K562 (cell line): ENCODE data around the gene SLC7A10. TPM values are rescaled to one million over a fixed set of nuclear protein-coding genes. Genes with fewer than 3 reads are reported as not detected.

Experiments used
- ATAC-seq: fragments of 200-7000 bp; cut with Tn5 transposase; 3 replicates; pipeline ENCODE4 v1.9.1; 2020; ENCODE audit warnings: moderate library complexity
- BruUV-seq: library from RNA; stranded (reverse); fragments of 400-500 nt; replicated peaks from 2 replicates; lab custom pipeline; 2021; lab: Mats Ljungman, UMichigan
- CTCF ChIA-PET: fragments of 300-600 bp; formaldehyde crosslinking; extraction: SDS; loops from one replicate; lab custom pipeline; 2021; ENCODE audit warnings: low intra/inter-chr PET ratio; lab: Yijun Ruan, JAX
- POLR2A ChIA-PET: fragments of 300-600, 350-650 bp; sonication (Branson Sonifier 250); formaldehyde crosslinking; extraction: SDS; loops from one replicate; lab custom pipeline; 2021; ENCODE audit warnings: antibody characterized with exemption, inconsistent platforms; lab: Yijun Ruan, JAX
- DNase-seq, 4 experiments: peaks; one replicate each; pipeline versions ENCODE4 v3.0.0 to v3.0.0-alpha.2; 2011 to 2018; ENCODE audit warnings: low spot score in 3 of 4, mixed read lengths in 3 of 4; ENCODE audit errors: extremely low read depth in 1 of 4
- FAIRE-seq: peaks from 2 replicates; lab custom pipeline; 2011; peaks lifted over from hg19 to GRCh38; lab: Jason Lieb, UNC
- H2AFZ ChIP-seq: 2 replicates; pipeline ENCODE4 v1.6.0; 2011; ENCODE audit warnings: low read depth, low read length, control low read depth, inconsistent platforms
- H3K27ac ChIP-seq: fragments of 200-600 bp; 3 replicates; pipeline ENCODE4 v1.8.0; 2011; ENCODE audit warnings: low read depth, mild to moderate bottlenecking, control low read depth, inconsistent platforms, low read length, moderate library complexity, mixed read lengths; ENCODE audit errors: extremely low read depth
- H3K27me3 ChIP-seq, 2 experiments: fragments of 300-600 bp in 1 of 2; 2 replicates in 1 of 2; 3 replicates in 1 of 2; pipeline versions ENCODE4 v1.6.0 to v1.8.0; 2011; ENCODE audit warnings: inconsistent platforms in 2 of 2, low read length in 2 of 2, mild to moderate bottlenecking in 1 of 2, mixed read lengths in 1 of 2, moderate library complexity in 1 of 2; ENCODE audit not compliant: control insufficient read depth in 2 of 2, insufficient read depth in 2 of 2
- H3K36me3 ChIP-seq: fragments of 300-600 bp; 3 replicates; pipeline ENCODE4 v1.8.0; 2011; ENCODE audit warnings: mild to moderate bottlenecking, low read length, inconsistent platforms; ENCODE audit not compliant: control insufficient read depth, insufficient read depth
- H3K4me1 ChIP-seq, 2 experiments: fragments of 200-600 bp in 1 of 2; replicated peaks in 1 of 2; 2 replicates in 1 of 2; 3 replicates in 1 of 2; pipeline versions ENCODE4 v1.5.1 to v1.8.0; 2011; ENCODE audit warnings: inconsistent platforms in 2 of 2, low read length in 2 of 2, mild to moderate bottlenecking in 1 of 2, mixed read lengths in 1 of 2, moderate library complexity in 1 of 2; ENCODE audit not compliant: control insufficient read depth in 2 of 2, insufficient read depth in 2 of 2
- H3K4me2 ChIP-seq: 2 replicates; pipeline ENCODE4 v1.6.1; 2011; ENCODE audit warnings: low read length, control low read depth, inconsistent platforms, mixed read lengths; ENCODE audit not compliant: insufficient read depth
- H3K4me3 ChIP-seq: fragments of 200-600 bp; sonication (generic), shearing (Covaris generic); 2 replicates; pipeline ENCODE4 v1.5.1; 2016; ENCODE audit warnings: control low read depth, inconsistent platforms
- H3K79me2 ChIP-seq: fragments of 200-600 bp; 3 replicates; pipeline ENCODE4 v1.8.0; 2011; ENCODE audit warnings: low read length, inconsistent platforms; ENCODE audit not compliant: control insufficient read depth, insufficient read depth
- H3K9ac ChIP-seq, 2 experiments: 2 replicates each; pipeline versions ENCODE4 v1.6.0 to v1.6.1; 2011; ENCODE audit warnings: low read depth in 2 of 2, low read length in 2 of 2, control low read depth in 1 of 2, inconsistent platforms in 1 of 2, mild to moderate bottlenecking in 1 of 2, mixed read lengths in 1 of 2; ENCODE audit not compliant: insufficient read depth in 1 of 2
- H3K9me1 ChIP-seq: one replicate; pipeline ENCODE4 v1.6.0; 2011; ENCODE audit warnings: inconsistent platforms, mild to moderate bottlenecking, low read length, moderate library complexity; ENCODE audit not compliant: control insufficient read depth, insufficient read depth
- H3K9me3 ChIP-seq: replicated peaks from 2 replicates; pipeline ENCODE4 v1.5.1; 2011; ENCODE audit warnings: low read depth, low read length, inconsistent platforms; ENCODE audit not compliant: control insufficient read depth, insufficient read depth
- H4K20me1 ChIP-seq: replicated peaks from 2 replicates; pipeline ENCODE4 v1.6.1; 2011; ENCODE audit warnings: low read length, inconsistent platforms, mixed read lengths; ENCODE audit not compliant: control insufficient read depth, insufficient read depth
- CTCF ChIP-seq, 3 experiments: IDR thresholded peaks in 2 of 3; conservative IDR thresholded peaks in 1 of 3; 2 replicates each; pipeline ENCODE4 v1.5.1; 2011 to 2012; ENCODE audit warnings: low read length in 3 of 3, mild to moderate bottlenecking in 3 of 3, control low read depth in 2 of 3, improper control_type of control experiment in 1 of 3, inconsistent platforms in 1 of 3, low read depth in 1 of 3, mixed read lengths in 1 of 3, moderate library complexity in 1 of 3; ENCODE audit not compliant: insufficient read depth in 2 of 3
- E4F1 ChIP-seq: fragments of 250-450 bp; sonication (Bioruptor Pico); IDR thresholded peaks from 2 replicates; pipeline ENCODE4 v1.5.0; 2021; ENCODE audit warnings: mild to moderate bottlenecking, borderline replicate concordance
- WGBS: fragments of 100-300 bp; shearing (Covaris generic); methylation state at CpG from one replicate; pipeline ENCODE4 v1.1.6; 2016; ENCODE audit warnings: low coverage, mixed read lengths; ENCODE audit not compliant: insufficient coverage; ENCODE audit errors: missing lambda C conversion rate; 5-methylcytosine and 5-hydroxymethylcytosine counted together
- in situ Hi-C: fragments of 300-500 bp; cut with MboI; formaldehyde crosslinking; loops from 4 replicates; pipeline ENCODE4 v1.15.0; 2018; ENCODE audit warnings: inconsistent platforms, mixed read lengths
- intact Hi-C: fragments of 100-400 bp; cut with micrococcal nuclease; formaldehyde crosslinking; loops from 2 replicates; pipeline ENCODE4 v1.14.2; 2022
- polyA plus RNA-seq, 8 experiments: library from polyadenylated mRNA; depleted of rRNA in 4 of 8; stranded (reverse) in 5 of 8; unstranded in 3 of 8; fragments of >200 nt; fragmentation: Nextera tagmentation in 2 of 8; fragmentation: Illumina TruSeq in 1 of 8; extraction: Ambion mirVana in 2 of 8; extraction: Trizol in 1 of 8; gene quantifications; 2 replicates each; pipeline versions ENCODE4 v1.2.1 to v1.2.3, GENCODE V29; 2011 to 2014; ENCODE audit warnings: inconsistent platforms in 1 of 8, missing spikeins in 1 of 8
- total RNA-seq, 7 experiments: library from RNA; depleted of rRNA in 6 of 7; stranded (reverse); fragments of >200 nt in 6 of 7; fragmentation: Illumina TruSeq in 2 of 7; extraction: Trizol in 2 of 7; gene quantifications; 2 replicates each; pipeline versions ENCODE4 v1.2.1 to v1.2.3, GENCODE V29; 2011 to 2021; ENCODE audit warnings: low replicate concordance in 1 of 7

Gene SLC7A10
- total and polyA plus RNA-seq, 9 of the 15 experiments (the other 6 are each of a cell fraction or from before 2014, with no cell fraction given): 0.07 TPM; not detected in 8

- H3K79me2 ChIP-seq: no peaks in the 10 kb centered on the region
- H3K9me1 ChIP-seq: no peaks in the 10 kb centered on the region
- POLR2A ChIA-PET: interaction anchor here (0.7 kb wide), 1 partner anchor 13 kb away, joined by 3 read pairs; no protein-coding TSS in a partner anchor
- no peak overlapping the region for H3K4me2 ChIP-seq
- no peak overlapping the region for H3K9ac ChIP-seq
- H3K27ac ChIP-seq: no peak overlapping the region
- in situ Hi-C loops: loop anchor here (5.0 kb wide), 2 partner anchors 170 to 535 kb away; no protein-coding TSS in a partner anchor
- TF ChIP-seq CTCF (IDR thresholded peaks at IDR 0.05 in 2 of 3, conservative IDR thresholded peaks at IDR 0.05 in 1 of 3; ENCODE audit: insufficient read depth in 2 of 3, low read depth in 1 of 3, low read length in 3 of 3) (0 out of 6 replicates have a peak, but pooled peaks of 1 of the 3 experiments have one; percentile 4), E4F1 (CRISPR knock-in tag) (no peak)
- TF ChIP-seq, all 486 proteins: peak for 1
- Histone ChIP-seq H4K20me1 (peaks cover 15% of the 10 kb centered on the region), H2AFZ (no peak overlapping the region), H3K36me3 (no peaks in the 10 kb centered on the region), H3K4me3 (no peak overlapping the region), H3K4me1 (peaks cover 0 to 24% of the 10 kb centered on the region in 2 experiments; a peak in 2 of 5 replicates), H3K9me3 (no peaks in the 10 kb centered on the region; the same call in 1 of the 2 replicates), H3K27me3 (peaks cover 2 to 39% of the 10 kb centered on the region in 2 experiments; a peak in 3 of 5 replicates)
- DNase-seq (no peak), FAIRE-seq (no peak), ATAC-seq (no peak)
- WGBS: 3% methylated on average over 15 of the region's 16 CpGs
- CTCF ChIA-PET: interaction anchor here (1.8 kb wide), 1 partner anchor 171 kb away, joined by 5 read pairs; no protein-coding TSS in a partner anchor
- no TSS peak for BruUV-seq
- intact Hi-C loops: loop anchor here (5.0 kb wide), 1 partner anchor 535 kb away; no protein-coding TSS in a partner anchor
Measured at GRCh38 chr19:33236696-33237390, 11.2 kb upstream of the SLC7A10 start.
